SK-N-SH (cell line): Measurements from ENCODE around the gene SLC28A3. TPM values are rescaled to one million over a fixed set of nuclear protein-coding genes. Genes with fewer than 3 reads are reported as not detected.

Experiments used
- CTCF ChIA-PET: fragments of 300-600, 350-600 bp; formaldehyde crosslinking; extraction: SDS; loops from one replicate; lab custom pipeline; 2021; lab: Yijun Ruan, JAX
- POLR2A ChIA-PET: fragments of 350-600 bp; sonication (Branson Sonifier 250); formaldehyde crosslinking; extraction: SDS; loops from one replicate; lab custom pipeline; 2020; ENCODE audit warnings: antibody characterized with exemption, inconsistent platforms; lab: Yijun Ruan, JAX
- DNase-seq: peaks from one replicate; pipeline ENCODE4 v3.0.0; 2012
- H2AFZ ChIP-seq: fragments of 200-600 bp; sonication (generic); 2 replicates; pipeline ENCODE4 v1.8.1; 2016; ENCODE audit warnings: antibody characterized with exemption, mild to moderate bottlenecking, low read depth
- H3F3A ChIP-seq: fragments of 200-600 bp; sonication (generic); replicated peaks from 2 replicates; pipeline ENCODE3; 2016; ENCODE audit warnings: antibody characterized with exemption, mild to moderate bottlenecking; ENCODE audit not compliant: insufficient read depth
- H3K27ac ChIP-seq, 2 experiments: fragments of 200-500 bp in 1 of 2; fragments of 200-600 bp in 1 of 2; sonication (Bioruptor generic) in 1 of 2; sonication (generic), shearing (Covaris generic) in 1 of 2; 2 replicates each; pipeline versions ENCODE4 v1.5.1 to v1.6.1; 2014 to 2016; ENCODE audit warnings: low read depth in 2 of 2, inconsistent platforms in 1 of 2, low read length in 1 of 2, mild to moderate bottlenecking in 1 of 2, mixed read lengths in 1 of 2
- H3K27me3 ChIP-seq: fragments of 200-600 bp; sonication (generic), shearing (Covaris generic); 2 replicates; pipeline ENCODE4 v1.6.1; 2016; ENCODE audit warnings: mixed run types; ENCODE audit not compliant: insufficient read depth
- H3K36me3 ChIP-seq, 2 experiments: fragments of 200-500 bp in 1 of 2; fragments of 200-600 bp in 1 of 2; sonication (Bioruptor generic) in 1 of 2; sonication (generic) in 1 of 2; replicated peaks in 1 of 2; 2 replicates each; pipeline versions ENCODE3 to v1.5.1; 2014 to 2016; ENCODE audit warnings: low read length in 1 of 2, mild to moderate bottlenecking in 1 of 2; ENCODE audit not compliant: insufficient read depth in 2 of 2, control insufficient read depth in 1 of 2
- H3K4me1 ChIP-seq, 2 experiments: fragments of 200-500 bp in 1 of 2; fragments of 200-600 bp in 1 of 2; sonication (Bioruptor generic) in 1 of 2; sonication (generic), shearing (Covaris generic) in 1 of 2; 2 replicates each; pipeline versions ENCODE4 v1.5.1 to v1.6.1; 2014 to 2016; ENCODE audit warnings: low read depth in 1 of 2, low read length in 1 of 2, mixed run types in 1 of 2; ENCODE audit not compliant: insufficient read depth in 2 of 2, control insufficient read depth in 1 of 2
- H3K4me2 ChIP-seq: fragments of 200-600 bp; sonication (generic), shearing (Covaris generic); 2 replicates; pipeline ENCODE4 v1.6.1; 2017; ENCODE audit warnings: mixed run types
- H3K4me3 ChIP-seq, 2 experiments: fragments of 200-500 bp in 1 of 2; fragments of 200-600 bp in 1 of 2; sonication (Bioruptor generic) in 1 of 2; sonication (generic), shearing (Covaris generic) in 1 of 2; 2 replicates each; pipeline versions ENCODE4 v1.5.1 to v1.8.1; 2014 to 2016; ENCODE audit warnings: low read depth in 2 of 2, inconsistent platforms in 1 of 2, low read length in 1 of 2, mild to moderate bottlenecking in 1 of 2, mixed read lengths in 1 of 2, moderate library complexity in 1 of 2
- H3K79me2 ChIP-seq: fragments of 200-600 bp; sonication (generic); 2 replicates; pipeline ENCODE4 v1.8.1; 2017; ENCODE audit warnings: mild to moderate bottlenecking; ENCODE audit not compliant: insufficient read depth
- H3K9ac ChIP-seq: fragments of 200-600 bp; sonication (generic); 2 replicates; pipeline ENCODE4 v1.6.1; 2017; ENCODE audit warnings: mixed run types
- H3K9me2 ChIP-seq: fragments of 200-600 bp; sonication (generic); 2 replicates; pipeline ENCODE4 v1.6.1; 2017; ENCODE audit warnings: mixed run types
- H3K9me3 ChIP-seq: fragments of 200-600 bp; sonication (generic); 2 replicates; pipeline ENCODE4 v1.6.1; 2017; ENCODE audit warnings: mixed run types, mild to moderate bottlenecking, moderate library complexity
- H4K20me1 ChIP-seq: fragments of 200-600 bp; sonication (generic); 2 replicates; pipeline ENCODE4 v1.6.1; 2017; ENCODE audit warnings: mild to moderate bottlenecking, mixed run types; ENCODE audit not compliant: insufficient read depth
- CHD2 ChIP-seq: fragments of 150-350 bp; IDR thresholded peaks from 2 replicates; pipeline ENCODE4 v1.6.1; 2018; ENCODE audit warnings: low read length; ENCODE audit not compliant: partially characterized antibody
- FOSL2 ChIP-seq: IDR thresholded peaks from 2 replicates; pipeline ENCODE4 v1.4.0; 2012; ENCODE audit warnings: low read depth, mild to moderate bottlenecking, moderate library complexity, borderline replicate concordance
- GABPA ChIP-seq: IDR thresholded peaks from 2 replicates; pipeline ENCODE4 v1.4.0; 2012; ENCODE audit warnings: low read depth, mild to moderate bottlenecking
- MEF2A ChIP-seq: IDR thresholded peaks from 2 replicates; pipeline ENCODE4 v1.4.0; 2012; ENCODE audit warnings: low read depth, borderline replicate concordance
- MXI1 ChIP-seq: IDR thresholded peaks from 2 replicates; pipeline ENCODE4 v1.6.1; 2012; ENCODE audit warnings: mild to moderate bottlenecking, low read depth, low read length, improper control_type of control experiment
- NFIC ChIP-seq: IDR thresholded peaks from 2 replicates; pipeline ENCODE4 v1.4.0; 2012; ENCODE audit warnings: borderline replicate concordance
- POLR2AphosphoS5 ChIP-seq: IDR thresholded peaks from 2 replicates; pipeline ENCODE4 v1.6.1; 2012; ENCODE audit warnings: low read depth, low read length
- RCOR1 ChIP-seq: fragments of 150-350 bp; IDR thresholded peaks from 2 replicates; pipeline ENCODE4 v1.6.1; 2017; ENCODE audit warnings: antibody characterized with exemption, low read length
- RXRA ChIP-seq: IDR thresholded peaks from 2 replicates; pipeline ENCODE4 v1.4.0; 2012; ENCODE audit warnings: low read depth, mild to moderate bottlenecking, borderline replicate concordance
- SIN3A ChIP-seq: IDR thresholded peaks from 2 replicates; pipeline ENCODE4 v1.6.1; 2012; ENCODE audit warnings: low read depth, mild to moderate bottlenecking, low read length, moderate library complexity, borderline replicate concordance
- SMC3 ChIP-seq: IDR thresholded peaks from 2 replicates; pipeline ENCODE4 v1.6.1; 2012; ENCODE audit warnings: low read depth, low read length, improper control_type of control experiment
- TCF12 ChIP-seq: IDR thresholded peaks from 2 replicates; pipeline ENCODE4 v1.4.0; 2012
- TEAD4 ChIP-seq: IDR thresholded peaks from 2 replicates; pipeline ENCODE4 v1.4.0; 2012; ENCODE audit warnings: mild to moderate bottlenecking, borderline replicate concordance; ENCODE audit not compliant: insufficient read depth
- WGBS: methylation state at CpG from one replicate; pipeline ENCODE4 v1.1.6; 2017; ENCODE audit warnings: low lambda C conversion rate; 5-methylcytosine and 5-hydroxymethylcytosine counted together
- polyA plus RNA-seq, 3 experiments: library from polyadenylated mRNA; depleted of rRNA; stranded (reverse); fragments of >200 nt; gene quantifications; 2 replicates each; pipeline ENCODE4 v1.2.3, GENCODE V29; 2012
- TF ChIP-seq, protein P1 (sequence below): fragments of 200-600 bp; sonication (generic); IDR thresholded peaks from 2 replicates; pipeline ENCODE4 v1.6.1; 2017; ENCODE audit warnings: antibody characterized with exemption, mild to moderate bottlenecking, moderate library complexity
- TF ChIP-seq, protein P2 (sequence below): IDR thresholded peaks from 2 replicates; pipeline ENCODE4 v1.4.0; 2012; ENCODE audit warnings: low read depth
- TF ChIP-seq, protein P3 (sequence below): fragments of 150-350 bp; IDR thresholded peaks from 2 replicates; pipeline ENCODE4 v1.6.1; 2017; ENCODE audit warnings: antibody characterized with exemption, low read length, low read depth, borderline replicate concordance
- TF ChIP-seq, protein P4 (sequence below): IDR thresholded peaks from 2 replicates; pipeline ENCODE4 v1.6.1; 2012; ENCODE audit warnings: mild to moderate bottlenecking, low read depth, low read length, moderate library complexity
- TF ChIP-seq, protein P5 (sequence below): IDR thresholded peaks from 2 replicates; pipeline ENCODE4 v1.4.0; 2012; ENCODE audit warnings: low read depth, borderline replicate concordance
- TF ChIP-seq, protein P6 (sequence below): IDR thresholded peaks from 2 replicates; pipeline ENCODE4; 2012

Gene SLC28A3
- polyA plus RNA-seq, 1 of the 3 experiments (the other 2 are of a cell fraction), result 0.23 TPM

DNA sequence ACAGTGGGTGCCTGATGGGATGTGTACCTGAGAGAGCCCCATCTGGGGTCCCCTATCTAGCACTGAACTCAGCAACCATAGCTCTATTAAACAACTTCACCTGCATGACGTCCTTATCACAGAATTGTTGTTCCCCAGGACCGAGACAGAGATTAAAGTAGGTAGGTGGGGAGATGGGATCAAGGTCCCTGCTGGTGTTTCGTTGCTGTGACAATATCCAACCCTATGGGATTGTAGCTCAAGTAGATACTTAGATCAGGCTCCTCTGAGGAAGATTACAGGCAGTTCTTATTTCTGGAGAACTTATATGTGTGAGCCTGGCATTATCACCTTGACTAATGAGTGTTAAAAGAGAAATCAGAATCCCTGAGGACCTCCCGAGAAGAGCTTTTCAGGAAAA, 84.9 kb downstream of the SLC28A3 start:
- Histone ChIP-seq H3K4me1 (peaks cover 0 to 14% of the 10 kb centered on the region in 2 experiments; a peak in 1 of 4 replicates), H3F3A (no peaks in the 10 kb centered on the region), H3K27ac (no peak overlapping the region), H3K4me2 (no peak overlapping the region), H2AFZ (no peak overlapping the region), H3K36me3 (no peaks in the 10 kb centered on the region), H3K79me2 (no peaks in the 10 kb centered on the region), H3K9me3 (no peaks in the 10 kb centered on the region), H3K27me3 (no peaks in the 10 kb centered on the region), H3K9me2 (no peaks in the 10 kb centered on the region), H4K20me1 (no peaks in the 10 kb centered on the region), H3K4me3 (no peak overlapping the region), H3K9ac (no peak overlapping the region)
- WGBS, result 33% methylated on average over 4 of the region's 4 CpGs
- POLR2A ChIA-PET, result interaction anchor here (0.5 kb wide), 1 partner anchor 303 kb away, joined by 5 read pairs; no protein-coding TSS in a partner anchor
- TF ChIP-seq CHD2, result no peak
- TF ChIP-seq SIN3A, result no peak
- TF ChIP-seq NFIC, result no peak
- TF ChIP-seq GABPA, result no peak
- no peak for TF ChIP-seq RCOR1
- TF ChIP-seq SMC3, result no peak
- TF ChIP-seq, protein P1, sequence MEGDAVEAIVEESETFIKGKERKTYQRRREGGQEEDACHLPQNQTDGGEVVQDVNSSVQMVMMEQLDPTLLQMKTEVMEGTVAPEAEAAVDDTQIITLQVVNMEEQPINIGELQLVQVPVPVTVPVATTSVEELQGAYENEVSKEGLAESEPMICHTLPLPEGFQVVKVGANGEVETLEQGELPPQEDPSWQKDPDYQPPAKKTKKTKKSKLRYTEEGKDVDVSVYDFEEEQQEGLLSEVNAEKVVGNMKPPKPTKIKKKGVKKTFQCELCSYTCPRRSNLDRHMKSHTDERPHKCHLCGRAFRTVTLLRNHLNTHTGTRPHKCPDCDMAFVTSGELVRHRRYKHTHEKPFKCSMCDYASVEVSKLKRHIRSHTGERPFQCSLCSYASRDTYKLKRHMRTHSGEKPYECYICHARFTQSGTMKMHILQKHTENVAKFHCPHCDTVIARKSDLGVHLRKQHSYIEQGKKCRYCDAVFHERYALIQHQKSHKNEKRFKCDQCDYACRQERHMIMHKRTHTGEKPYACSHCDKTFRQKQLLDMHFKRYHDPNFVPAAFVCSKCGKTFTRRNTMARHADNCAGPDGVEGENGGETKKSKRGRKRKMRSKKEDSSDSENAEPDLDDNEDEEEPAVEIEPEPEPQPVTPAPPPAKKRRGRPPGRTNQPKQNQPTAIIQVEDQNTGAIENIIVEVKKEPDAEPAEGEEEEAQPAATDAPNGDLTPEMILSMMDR, result no peak
- TF ChIP-seq MXI1, result no peak
- TF ChIP-seq, protein P2, sequence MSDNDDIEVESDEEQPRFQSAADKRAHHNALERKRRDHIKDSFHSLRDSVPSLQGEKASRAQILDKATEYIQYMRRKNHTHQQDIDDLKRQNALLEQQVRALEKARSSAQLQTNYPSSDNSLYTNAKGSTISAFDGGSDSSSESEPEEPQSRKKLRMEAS, result no peak
- TF ChIP-seq FOSL2, result no peak
- DNase-seq, result no peak
- CTCF ChIA-PET, result interaction anchor here (0.9 to 2.1 kb wide), 3 partner anchors 17 to 319 kb away, joined by 3 to 9 read pairs (median 3); no protein-coding TSS in a partner anchor

DNA sequence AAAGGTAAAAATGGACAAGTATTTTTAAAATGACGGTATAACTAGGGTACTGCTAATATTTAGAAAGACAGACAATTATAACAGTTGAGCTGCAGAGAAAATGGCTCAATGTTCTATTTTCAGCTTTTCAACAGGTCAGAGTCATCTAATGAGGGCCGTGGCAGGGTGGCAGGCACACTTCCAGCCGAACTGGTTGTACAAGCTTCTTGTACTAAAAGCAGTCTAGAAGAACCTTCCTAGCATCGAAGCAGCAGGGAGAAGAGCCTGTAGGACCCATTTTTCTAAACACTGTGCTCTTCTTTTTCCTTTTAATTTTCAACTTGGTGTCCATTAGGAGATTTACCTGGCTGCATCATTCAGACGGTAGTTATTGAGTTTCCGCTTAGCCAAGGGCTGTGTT, 85.6 kb downstream of the SLC28A3 start:
- no peak overlapping the region for H2AFZ ChIP-seq
- H3K4me1 ChIP-seq, result peaks cover 0 to 14% of the 10 kb centered on the region in 2 experiments; a peak in 1 of 4 replicates
- H3K4me3 ChIP-seq, result no peak overlapping the region
- ChIA-PET POLR2A (no interaction called here), CTCF (interaction anchor here (0.6 to 2.1 kb wide), 4 partner anchors 16 to 318 kb away, joined by 3 to 9 read pairs (median 4); no protein-coding TSS in a partner anchor)
- H3K9ac ChIP-seq, result no peak overlapping the region
- no peaks in the 10 kb centered on the region for H3K9me3 ChIP-seq
- no peaks in the 10 kb centered on the region for H3K27me3 ChIP-seq
- WGBS, result 66% methylated on average over 6 of the region's 6 CpGs
- no peaks in the 10 kb centered on the region for H3K79me2 ChIP-seq
- H3K9me2 ChIP-seq, result no peaks in the 10 kb centered on the region
- no peaks in the 10 kb centered on the region for H3F3A ChIP-seq
- H3K4me2 ChIP-seq, result no peak overlapping the region
- H3K36me3 ChIP-seq, result no peaks in the 10 kb centered on the region
- no peak overlapping the region for H3K27ac ChIP-seq
- no peaks in the 10 kb centered on the region for H4K20me1 ChIP-seq
- DNase-seq, result no peak
- TF ChIP-seq, protein P2, result no peak
- TF ChIP-seq RXRA (no peak), GABPA (no peak), TCF12 (no peak), POLR2AphosphoS5 (no peak), NFIC (no peak), MEF2A (no peak), TEAD4 (no peak)
- TF ChIP-seq, protein P3, sequence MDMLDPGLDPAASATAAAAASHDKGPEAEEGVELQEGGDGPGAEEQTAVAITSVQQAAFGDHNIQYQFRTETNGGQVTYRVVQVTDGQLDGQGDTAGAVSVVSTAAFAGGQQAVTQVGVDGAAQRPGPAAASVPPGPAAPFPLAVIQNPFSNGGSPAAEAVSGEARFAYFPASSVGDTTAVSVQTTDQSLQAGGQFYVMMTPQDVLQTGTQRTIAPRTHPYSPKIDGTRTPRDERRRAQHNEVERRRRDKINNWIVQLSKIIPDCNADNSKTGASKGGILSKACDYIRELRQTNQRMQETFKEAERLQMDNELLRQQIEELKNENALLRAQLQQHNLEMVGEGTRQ, result no peak
- TF ChIP-seq, protein P4, sequence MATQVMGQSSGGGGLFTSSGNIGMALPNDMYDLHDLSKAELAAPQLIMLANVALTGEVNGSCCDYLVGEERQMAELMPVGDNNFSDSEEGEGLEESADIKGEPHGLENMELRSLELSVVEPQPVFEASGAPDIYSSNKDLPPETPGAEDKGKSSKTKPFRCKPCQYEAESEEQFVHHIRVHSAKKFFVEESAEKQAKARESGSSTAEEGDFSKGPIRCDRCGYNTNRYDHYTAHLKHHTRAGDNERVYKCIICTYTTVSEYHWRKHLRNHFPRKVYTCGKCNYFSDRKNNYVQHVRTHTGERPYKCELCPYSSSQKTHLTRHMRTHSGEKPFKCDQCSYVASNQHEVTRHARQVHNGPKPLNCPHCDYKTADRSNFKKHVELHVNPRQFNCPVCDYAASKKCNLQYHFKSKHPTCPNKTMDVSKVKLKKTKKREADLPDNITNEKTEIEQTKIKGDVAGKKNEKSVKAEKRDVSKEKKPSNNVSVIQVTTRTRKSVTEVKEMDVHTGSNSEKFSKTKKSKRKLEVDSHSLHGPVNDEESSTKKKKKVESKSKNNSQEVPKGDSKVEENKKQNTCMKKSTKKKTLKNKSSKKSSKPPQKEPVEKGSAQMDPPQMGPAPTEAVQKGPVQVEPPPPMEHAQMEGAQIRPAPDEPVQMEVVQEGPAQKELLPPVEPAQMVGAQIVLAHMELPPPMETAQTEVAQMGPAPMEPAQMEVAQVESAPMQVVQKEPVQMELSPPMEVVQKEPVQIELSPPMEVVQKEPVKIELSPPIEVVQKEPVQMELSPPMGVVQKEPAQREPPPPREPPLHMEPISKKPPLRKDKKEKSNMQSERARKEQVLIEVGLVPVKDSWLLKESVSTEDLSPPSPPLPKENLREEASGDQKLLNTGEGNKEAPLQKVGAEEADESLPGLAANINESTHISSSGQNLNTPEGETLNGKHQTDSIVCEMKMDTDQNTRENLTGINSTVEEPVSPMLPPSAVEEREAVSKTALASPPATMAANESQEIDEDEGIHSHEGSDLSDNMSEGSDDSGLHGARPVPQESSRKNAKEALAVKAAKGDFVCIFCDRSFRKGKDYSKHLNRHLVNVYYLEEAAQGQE, result no peak
- TF ChIP-seq, protein P5, sequence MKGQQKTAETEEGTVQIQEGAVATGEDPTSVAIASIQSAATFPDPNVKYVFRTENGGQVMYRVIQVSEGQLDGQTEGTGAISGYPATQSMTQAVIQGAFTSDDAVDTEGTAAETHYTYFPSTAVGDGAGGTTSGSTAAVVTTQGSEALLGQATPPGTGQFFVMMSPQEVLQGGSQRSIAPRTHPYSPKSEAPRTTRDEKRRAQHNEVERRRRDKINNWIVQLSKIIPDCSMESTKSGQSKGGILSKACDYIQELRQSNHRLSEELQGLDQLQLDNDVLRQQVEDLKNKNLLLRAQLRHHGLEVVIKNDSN, result no peak
- TF ChIP-seq, protein P6, sequence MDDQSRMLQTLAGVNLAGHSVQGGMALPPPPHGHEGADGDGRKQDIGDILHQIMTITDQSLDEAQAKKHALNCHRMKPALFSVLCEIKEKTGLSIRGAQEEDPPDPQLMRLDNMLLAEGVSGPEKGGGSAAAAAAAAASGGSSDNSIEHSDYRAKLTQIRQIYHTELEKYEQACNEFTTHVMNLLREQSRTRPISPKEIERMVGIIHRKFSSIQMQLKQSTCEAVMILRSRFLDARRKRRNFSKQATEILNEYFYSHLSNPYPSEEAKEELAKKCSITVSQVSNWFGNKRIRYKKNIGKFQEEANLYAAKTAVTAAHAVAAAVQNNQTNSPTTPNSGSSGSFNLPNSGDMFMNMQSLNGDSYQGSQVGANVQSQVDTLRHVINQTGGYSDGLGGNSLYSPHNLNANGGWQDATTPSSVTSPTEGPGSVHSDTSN, result no peak
